Cardiac fibroblast (primary cell): Measurements from ENCODE around the gene SMC1B.

ENCODE experiments used
- DNase-seq, 2 donors: peaks; one replicate each; pipeline versions ENCODE4 v3.0.0 to v3.0.0-alpha.2; 2010; ENCODE audit warnings: low read depth in 2 of 2
- H3K4me3 ChIP-seq, 2 donors: replicated peaks in 1 of 2; 1 replicate in 1 of 2; 2 replicates in 1 of 2; pipeline ENCODE4 v1.5.1; 2011; ENCODE audit warnings: low read depth in 2 of 2, low read length in 2 of 2, mild to moderate bottlenecking in 2 of 2, moderate library complexity in 1 of 2
- CTCF ChIP-seq: IDR thresholded peaks from one replicate; pipeline ENCODE4 v1.5.1; 2011; ENCODE audit warnings: low read depth, mild to moderate bottlenecking, low read length, inconsistent platforms

The SMC1B gene

GRCh38 chr22:45421349-45422055 is 8.1 kb upstream of the SMC1B start:
- TF ChIP-seq CTCF = no peak
- DNase-seq = no peak
- no peak overlapping the region for H3K4me3 ChIP-seq

DNA sequence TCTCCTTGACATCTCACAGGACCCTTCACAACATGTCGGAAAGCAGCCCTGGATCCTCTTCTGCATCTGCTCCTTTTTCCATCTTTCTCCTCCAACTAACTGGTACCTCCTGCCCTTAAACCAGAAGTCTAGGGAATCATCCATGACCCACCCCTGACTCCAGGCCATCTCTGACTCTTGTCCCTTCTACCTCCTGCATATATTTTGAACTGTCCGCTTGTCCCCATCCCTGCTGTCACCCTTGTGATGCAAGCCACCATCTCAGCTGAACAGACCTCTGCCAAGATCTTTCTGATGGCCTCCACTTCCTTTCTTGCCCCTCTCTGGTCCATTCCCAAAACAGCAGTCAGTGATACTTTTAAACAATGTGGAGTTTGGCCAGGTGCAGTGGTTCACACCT is 7.1 kb upstream of the SMC1B start:
- H3K4me3 ChIP-seq = no peak overlapping the region
- no peak for TF ChIP-seq CTCF

DNA sequence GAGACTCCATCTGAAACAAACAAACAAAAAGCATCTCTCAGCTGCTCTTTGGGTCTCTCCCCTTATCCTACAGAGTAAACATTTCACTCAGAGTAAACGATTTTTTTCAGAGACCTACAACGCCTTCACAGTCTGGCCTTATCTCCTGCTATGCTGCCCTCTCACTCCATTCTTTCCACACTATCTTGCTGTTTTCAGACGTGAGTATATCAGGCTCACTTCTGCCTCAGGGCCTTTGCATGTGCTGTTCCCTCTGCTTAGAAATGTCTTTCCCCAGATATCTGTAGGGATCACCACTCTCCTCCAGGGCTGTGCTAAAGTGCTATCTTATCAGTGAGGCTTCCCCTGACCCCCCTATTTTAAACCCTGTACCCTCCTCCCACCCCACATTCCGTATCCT is 6.6 kb upstream of the SMC1B start:
- no peak overlapping the region for H3K4me3 ChIP-seq
- TF ChIP-seq CTCF = no peak
- DNase-seq = no peak

More for the DNA sequence above, 7.1 kb upstream of the SMC1B start:
- no peak for DNase-seq

- no peak overlapping the region for H3K4me3 ChIP-seq
- DNase-seq = no peak
- TF ChIP-seq CTCF = no peak
These were observed 5.4 kb upstream of the SMC1B start for GRCh38 chr22:45418770-45419138.

GRCh38 chr22:45418056-45418769 is 4.8 kb upstream of the SMC1B start:
- TF ChIP-seq CTCF = no peak

DNA sequence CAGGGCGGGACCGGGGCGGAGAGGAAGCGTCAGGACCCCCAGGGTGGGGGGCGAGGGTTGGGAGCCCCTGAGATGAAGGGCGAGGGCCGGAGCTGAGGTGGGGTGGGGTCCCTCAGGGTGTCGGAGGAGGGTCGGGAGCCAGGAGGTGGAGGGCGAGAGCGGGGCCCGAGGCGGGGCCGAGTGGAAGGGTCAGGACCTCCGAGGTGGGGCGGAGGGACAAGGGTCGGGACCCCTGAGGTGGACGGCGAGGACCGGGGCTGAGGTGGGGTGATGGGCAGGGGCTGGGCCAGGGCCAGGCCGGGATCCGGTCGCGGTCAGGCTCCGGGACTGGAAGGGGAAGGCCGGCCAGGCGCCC is 409 bp downstream of the SMC1B start:
- DNase-seq = no peak
- no peak for TF ChIP-seq CTCF
- H3K4me3 ChIP-seq = no peak overlapping the region

More at GRCh38 chr22:45418056-45418769, 4.8 kb upstream of the SMC1B start:
- no peak for DNase-seq
- H3K4me3 ChIP-seq = no peak overlapping the region
